Astrocyte (in vitro differentiated cells and primary cell): ENCODE data around the gene RB1.

Experiments used
- CTCF ChIP-seq: IDR thresholded peaks from 2 replicates; pipeline ENCODE4 v1.5.1; 2011; ENCODE audit warnings: low read depth, mild to moderate bottlenecking, inconsistent platforms, low read length, moderate library complexity; ENCODE audit not compliant: insufficient read depth
- EZH2 ChIP-seq: IDR thresholded peaks from 2 replicates; pipeline ENCODE4 v1.6.1; 2012; ENCODE audit warnings: mild to moderate bottlenecking, low read length, inconsistent platforms; ENCODE audit not compliant: insufficient read depth

GRCh38 chr13:48494874-48495273 is 191.3 kb downstream of the RB1 start:
- TF ChIP-seq CTCF = no peak
- TF ChIP-seq EZH2 = no peak
